ENCODE measurements around the gene HOXD11.

GRCh38 chr2:176135035-176135440 lies 28.0 kb downstream of the HOXD11 start:
- TF ChIP-seq CTCF (IDR thresholded peaks at IDR 0.05; ENCODE audit: low read depth, low read length) (no peak), POLR2A (IDR thresholded peaks at IDR 0.05; ENCODE audit: extremely low read depth, insufficient read length) (no peak), MYC (IDR thresholded peaks at IDR 0.05; ENCODE audit: low read depth, low read length) (no peak)
